ENCODE data around the gene PM20D1.

GRCh38 chr1:205842229-205842628 lies 7.7 kb downstream of the PM20D1 start:
- TF ChIP-seq CTCF (IDR thresholded peaks at IDR 0.05; ENCODE audit: poor library complexity, severe bottlenecking): no peak
- no peak for TF ChIP-seq EZH2 (IDR thresholded peaks at IDR 0.05; ENCODE audit: borderline replicate concordance, insufficient read depth, low read length, poor library complexity, severe bottlenecking)
- TF ChIP-seq EP300 (conservative IDR thresholded peaks at IDR 0.05; ENCODE audit: poor library complexity, severe bottlenecking): no peak
- TF ChIP-seq RAD21 (conservative IDR thresholded peaks at IDR 0.05): no peak
- peak; percentile 25 for TF ChIP-seq REST (IDR thresholded peaks at IDR 0.05; ENCODE audit: borderline replicate concordance)
- TF ChIP-seq POLR2AphosphoS5 (IDR thresholded peaks at IDR 0.05): no peak
- TF ChIP-seq TAF1 (IDR thresholded peaks at IDR 0.05; ENCODE audit: low read depth): no peak

Measured in neural cell (in vitro differentiated cells).